Right atrium auricular region (tissue), 2 donors: ENCODE results near the gene LEAP2. TPM values are rescaled to one million over a fixed set of nuclear protein-coding genes. Genes with fewer than 3 reads are reported as not detected.

Experiments used
- DNase-seq: peaks from one replicate; pipeline ENCODE4 v3.0.0-alpha.2; 2019; ENCODE audit warnings: low spot score
- H3K27ac ChIP-seq, 2 donors: fragments of 200-600 bp; sonication (generic); 1 replicate in 1 of 2; 2 replicates in 1 of 2; pipeline ENCODE4 v1.5.1; 2016 to 2019
- H3K27me3 ChIP-seq, 2 donors: fragments of 200-600 bp; sonication (generic); one replicate each; pipeline versions ENCODE4 v1.5.1 to v1.6.0; 2017 to 2019
- H3K36me3 ChIP-seq: fragments of 200-600 bp; sonication (generic); one replicate; pipeline ENCODE4 v1.5.1; 2016
- H3K4me1 ChIP-seq, 2 donors: fragments of 200-600 bp; sonication (generic); one replicate each; pipeline versions ENCODE4 v1.5.1 to v1.6.0; 2017 to 2019
- H3K4me3 ChIP-seq, 2 donors: fragments of 200-600 bp; sonication (generic); 1 replicate in 1 of 2; 2 replicates in 1 of 2; pipeline ENCODE4 v1.5.1; 2017 to 2019; ENCODE audit warnings: mild to moderate bottlenecking in 1 of 2, moderate library complexity in 1 of 2
- H3K9me3 ChIP-seq, 2 donors: fragments of 200-600 bp; sonication (generic); one replicate each; pipeline ENCODE4 v1.5.1; 2019
- CTCF ChIP-seq, 2 donors: fragments of 200-600 bp; sonication (generic); IDR thresholded peaks; one replicate each; pipeline ENCODE4 v1.5.1; 2019; ENCODE audit warnings: antibody characterized with exemption in 2 of 2
- total RNA-seq, 2 donors: library from RNA; depleted of rRNA; stranded (reverse); fragments of >200 nt; gene quantifications; one replicate each; pipeline ENCODE4 v1.1.0, GENCODE V29; 2016

Gene LEAP2
- total RNA-seq, 2 donors from 2014 or later, result 1.1 TPM; not detected in 1

- no peak for TF ChIP-seq CTCF (IDR thresholded peaks at IDR 0.05)
- H3K27ac ChIP-seq, result no peak overlapping the region
Observed at GRCh38 chr5:132856011-132856410, 17.5 kb upstream of the LEAP2 start.

GRCh38 chr5:132859889-132860437, 13.5 kb upstream of the LEAP2 start:
- Histone ChIP-seq H3K4me1 (no peaks in the 10 kb centered on the region), H3K36me3 (no peaks in the 10 kb centered on the region), H3K27me3 (no peaks in the 10 kb centered on the region), H3K9me3 (no peaks in the 10 kb centered on the region), H3K4me3 (no peak overlapping the region), H3K27ac (no peak overlapping the region)
- TF ChIP-seq CTCF (IDR thresholded peaks at IDR 0.05), result no peak
- DNase-seq, result no peak

More at GRCh38 chr5:132856011-132856410, 17.5 kb upstream of the LEAP2 start:
- H3K4me1 ChIP-seq, result peaks cover 0 to 6% of the 10 kb centered on the region in 2 donors
- H3K9me3 ChIP-seq, result no peaks in the 10 kb centered on the region
- H3K4me3 ChIP-seq, result no peak overlapping the region
- no peaks in the 10 kb centered on the region for H3K36me3 ChIP-seq
- H3K27me3 ChIP-seq, result no peaks in the 10 kb centered on the region
- DNase-seq, result no peak

- no peaks in the 10 kb centered on the region for H3K9me3 ChIP-seq
- H3K27ac ChIP-seq, result no peak overlapping the region
- no peak overlapping the region for H3K4me3 ChIP-seq
- no peaks in the 10 kb centered on the region for H3K36me3 ChIP-seq
- TF ChIP-seq CTCF (IDR thresholded peaks at IDR 0.05), result no peak
- no peak for DNase-seq
- no peaks in the 10 kb centered on the region for H3K27me3 ChIP-seq
- H3K4me1 ChIP-seq, result no peaks in the 10 kb centered on the region
Observed at GRCh38 chr5:132860742-132861141, 12.7 kb upstream of the LEAP2 start.

- H3K9me3 ChIP-seq, result no peaks in the 10 kb centered on the region
- peaks cover 26% of the 10 kb centered on the region for H3K36me3 ChIP-seq
- peak overlapping the region; percentile 60 to 77 for H3K4me3 ChIP-seq
- H3K4me1 ChIP-seq, result peaks cover 0 to 14% of the 10 kb centered on the region in 2 donors
- DNase-seq, result no peak
- H3K27ac ChIP-seq, result peak overlapping the region; percentile 89 to 93
- no peak for TF ChIP-seq CTCF (IDR thresholded peaks at IDR 0.05)
- no peaks in the 10 kb centered on the region for H3K27me3 ChIP-seq
Observed at GRCh38 chr5:132865668-132866341, 7.7 kb upstream of the LEAP2 start.

GRCh38 chr5:132866342-132867045, 7.0 kb upstream of the LEAP2 start, which contains the start of the genes GDF9 and UQCRQ:
Gene GDF9 (minus strand): TSS chr5:132866469. CDS start chr5:132864533, 1,936 bp downstream.
Gene UQCRQ (plus strand): TSS chr5:132866642. CDS start chr5:132866882, 240 bp downstream.
- Histone ChIP-seq H3K4me3 (peak within 1 kb of the TSS; percentile 60 to 77), H3K27ac (peak within 1 kb of the TSS; percentile 89 to 93), H3K36me3 (peaks cover 26% of the 10 kb centered on the region), H3K27me3 (no peaks in the 10 kb centered on the region), H3K4me1 (peaks cover 0 to 14% of the 10 kb centered on the region in 2 donors), H3K9me3 (no peaks in the 10 kb centered on the region)
- TF ChIP-seq CTCF (IDR thresholded peaks at IDR 0.05), result peak in 1 of 2 donors; percentile 41
- DNase-seq, result peak; percentile 97
